ENCODE measurements around the gene ATRIP.
"Not testable (repeated sequence)": the region's sequence is repeated elsewhere in the genome, so short reads cannot be mapped to it uniquely, and the experiment has no call there.

The ATRIP gene

DNA sequence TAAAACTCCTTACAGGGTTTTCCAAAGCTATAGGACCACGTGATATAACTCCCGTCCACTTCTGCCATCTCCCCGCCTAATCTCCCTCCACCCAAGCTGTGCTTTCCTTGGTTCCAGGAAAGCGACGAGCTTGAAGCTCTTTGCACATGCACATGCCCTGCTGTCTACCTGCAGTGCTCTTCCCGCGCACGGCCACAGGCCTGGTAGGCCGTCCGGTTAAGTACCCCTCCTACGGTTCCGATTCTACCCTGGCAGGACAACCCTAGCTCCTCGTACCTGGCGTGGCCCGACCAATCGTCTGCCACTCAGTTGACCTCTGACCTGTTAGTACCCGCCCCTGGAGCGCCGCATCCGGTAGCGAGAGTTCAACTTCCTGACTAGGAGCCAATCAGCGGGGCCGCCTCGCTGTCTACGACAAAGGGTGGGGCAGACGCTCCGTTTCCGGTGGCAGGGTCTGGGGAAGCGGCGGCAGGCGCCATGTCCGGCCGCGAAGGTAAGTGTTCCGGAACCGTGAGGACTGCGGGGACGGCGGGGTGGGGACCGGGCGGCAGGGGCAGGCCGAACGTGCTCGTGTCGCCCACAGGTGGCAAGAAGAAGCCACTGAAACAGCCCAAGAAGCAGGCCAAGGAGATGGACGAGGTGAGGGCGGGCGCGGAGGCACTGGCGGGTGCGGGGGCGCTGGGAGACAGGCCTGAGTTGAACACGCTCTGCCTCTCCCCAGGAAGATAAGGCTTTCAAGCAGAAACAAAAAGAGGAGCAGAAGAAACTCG is 6.5 kb upstream of the ATRIP start, which contains the start of the genes CCDC51 and TMA7:
CCDC51 (minus strand) TSS at position 300 of the 770 bp plus-strand sequence. CDS start 4,991 bp downstream, outside the sequence.
TMA7 (plus strand) TSS at position 438 of the 770 bp plus-strand sequence; CDS start at position 478, 40 bp downstream.
- DNase-seq, result peak; percentile 98

DNA sequence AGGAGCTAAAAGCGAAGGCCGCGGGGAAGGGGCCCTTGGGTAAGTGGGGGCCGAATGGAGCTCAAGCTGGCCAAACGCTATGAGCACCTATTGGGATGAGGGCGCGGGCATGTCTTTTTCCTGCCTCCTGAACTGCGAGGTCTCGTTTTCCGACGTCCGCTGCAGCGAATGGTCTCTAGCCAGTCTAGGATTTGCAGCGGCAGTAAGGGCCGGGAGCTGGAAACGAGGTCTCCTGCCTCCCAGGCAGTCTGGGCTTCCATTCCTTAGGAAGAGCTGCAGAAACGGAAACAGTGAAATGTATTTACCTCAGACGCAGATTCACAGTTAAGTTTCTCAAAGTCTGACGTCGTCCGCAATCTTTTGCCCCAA is 6.0 kb upstream of the ATRIP start:
- DNase-seq, result peak; percentile 32

DNA sequence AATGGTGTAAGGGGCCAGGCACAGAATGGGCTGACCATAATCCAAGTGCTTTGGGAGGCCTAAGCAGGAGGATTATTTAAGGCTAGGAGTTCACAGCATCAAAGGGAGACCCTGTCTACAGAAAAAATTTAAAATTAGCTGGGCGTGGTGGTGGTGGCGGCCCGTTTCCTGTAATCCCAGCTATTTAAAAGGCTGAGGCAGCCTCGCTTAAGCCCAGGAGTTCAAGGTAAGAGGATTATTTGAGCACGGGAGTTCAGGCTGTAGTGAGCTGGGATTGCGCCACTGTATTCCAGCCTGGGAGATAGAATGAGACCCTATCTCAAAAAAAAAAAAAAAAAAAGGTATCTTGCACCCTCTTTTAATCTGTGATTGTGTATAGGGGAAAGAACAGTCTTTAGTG is 4.6 kb upstream of the ATRIP start:
- DNase-seq, result no peak

DNA sequence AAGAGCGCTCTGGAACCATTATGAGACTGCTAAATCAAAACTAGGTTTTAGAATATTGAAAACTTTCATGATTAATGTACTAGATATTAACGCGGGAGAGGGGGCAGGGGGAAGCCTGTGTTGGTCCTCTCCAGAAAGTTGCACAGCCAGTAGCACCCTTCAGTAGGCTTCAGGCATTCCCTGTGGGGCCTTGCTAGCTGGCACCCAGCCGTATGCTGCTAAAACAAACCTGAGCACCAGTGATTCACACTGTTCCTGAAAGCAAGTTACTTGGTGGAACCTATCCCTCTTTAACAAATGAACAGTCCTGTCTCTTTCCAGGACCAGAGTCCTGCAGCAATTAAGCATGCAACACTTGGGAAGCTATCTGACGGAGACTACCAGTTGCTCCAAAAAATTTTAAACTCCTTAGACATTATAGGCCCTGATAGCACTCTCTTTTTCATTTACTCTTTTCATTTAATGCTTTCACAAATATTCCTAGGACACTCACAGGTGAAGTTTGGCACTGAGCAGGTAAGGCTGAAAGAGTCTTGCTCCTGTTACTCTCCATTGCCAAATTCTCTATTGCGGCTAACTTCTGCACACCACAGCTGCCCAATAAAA is 1.2 kb upstream of the ATRIP start:
- DNase-seq, result no peak

DNA sequence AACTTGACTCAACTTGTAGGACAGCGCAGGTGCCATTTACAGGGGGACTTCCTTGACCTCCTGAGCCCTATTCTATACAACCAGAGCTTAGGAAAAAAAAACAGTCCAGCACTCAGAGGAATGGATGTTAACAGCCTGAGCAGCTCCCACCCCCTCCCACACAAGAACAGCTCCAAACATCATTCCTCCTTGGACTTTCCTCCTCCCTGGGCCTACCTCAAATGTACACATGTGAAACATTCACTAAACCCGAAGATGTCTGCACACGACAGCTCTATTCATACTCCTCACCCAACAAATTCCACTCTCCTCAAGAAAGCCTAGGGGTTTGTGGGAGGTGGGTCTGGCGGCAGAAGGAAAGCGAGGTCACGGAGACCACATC is 503 bp upstream of the ATRIP start:
- DNase-seq, result peak; percentile 14

DNA sequence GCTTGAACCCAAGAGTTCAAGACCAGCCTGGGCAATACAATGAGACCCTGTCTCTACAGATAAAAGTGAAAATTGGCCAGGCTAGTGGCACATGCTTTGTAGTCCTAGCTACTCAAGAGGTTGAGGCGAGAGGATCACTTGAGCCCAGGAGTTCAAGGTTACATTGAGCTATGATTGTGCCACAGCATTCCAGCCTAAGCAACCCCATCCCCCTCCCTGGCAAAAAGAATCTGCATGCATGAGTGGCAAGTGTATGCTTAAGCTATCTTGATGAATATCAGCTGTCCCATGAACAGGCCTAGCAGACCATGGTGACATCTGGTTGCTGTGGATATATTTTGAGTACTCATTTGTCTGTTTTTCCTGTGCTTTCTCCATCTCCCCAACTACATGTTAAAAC is 4.7 kb downstream of the ATRIP start:
- no peak for DNase-seq

DNA sequence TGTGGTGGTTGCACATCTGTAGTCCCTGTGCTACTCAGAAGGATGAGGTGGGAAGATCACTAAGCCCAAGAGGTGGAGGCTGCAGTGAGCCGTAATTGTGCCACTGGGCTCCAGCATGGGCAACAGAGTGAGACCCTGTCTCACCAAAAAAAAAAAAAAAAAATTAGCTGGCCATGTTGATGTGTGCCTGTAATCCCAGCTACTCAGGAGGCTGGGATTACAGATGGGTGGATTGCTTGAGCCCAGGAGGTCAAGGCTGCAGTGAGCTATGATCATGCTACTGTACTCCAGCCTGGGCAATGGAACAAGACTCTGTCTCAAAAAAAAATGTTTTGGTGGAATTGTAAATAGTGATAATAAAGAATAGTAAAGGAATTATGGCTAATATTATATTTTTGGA is 9.9 kb downstream of the ATRIP start:
- no peak for DNase-seq

DNA sequence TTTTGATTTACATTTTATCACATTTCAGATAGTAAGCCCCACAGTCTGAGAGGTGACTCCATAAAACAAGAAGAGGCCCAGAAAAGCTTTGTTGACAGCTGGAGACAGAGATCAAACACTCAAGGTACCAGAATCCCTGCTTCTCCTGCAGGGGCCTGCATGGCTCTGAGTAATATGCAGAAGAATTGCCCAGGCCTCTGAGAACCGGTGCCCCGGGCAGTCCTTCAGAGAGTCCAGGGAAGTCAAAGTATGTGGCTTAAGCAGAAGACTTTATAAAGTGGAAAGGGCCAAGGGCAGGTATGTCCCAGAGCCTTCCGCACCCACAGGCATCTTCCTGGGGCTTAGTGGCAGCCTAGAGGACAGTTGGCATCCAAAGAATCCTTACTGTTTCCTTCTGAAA is 12.8 kb downstream of the ATRIP start:
- DNase-seq, result no peak

DNA sequence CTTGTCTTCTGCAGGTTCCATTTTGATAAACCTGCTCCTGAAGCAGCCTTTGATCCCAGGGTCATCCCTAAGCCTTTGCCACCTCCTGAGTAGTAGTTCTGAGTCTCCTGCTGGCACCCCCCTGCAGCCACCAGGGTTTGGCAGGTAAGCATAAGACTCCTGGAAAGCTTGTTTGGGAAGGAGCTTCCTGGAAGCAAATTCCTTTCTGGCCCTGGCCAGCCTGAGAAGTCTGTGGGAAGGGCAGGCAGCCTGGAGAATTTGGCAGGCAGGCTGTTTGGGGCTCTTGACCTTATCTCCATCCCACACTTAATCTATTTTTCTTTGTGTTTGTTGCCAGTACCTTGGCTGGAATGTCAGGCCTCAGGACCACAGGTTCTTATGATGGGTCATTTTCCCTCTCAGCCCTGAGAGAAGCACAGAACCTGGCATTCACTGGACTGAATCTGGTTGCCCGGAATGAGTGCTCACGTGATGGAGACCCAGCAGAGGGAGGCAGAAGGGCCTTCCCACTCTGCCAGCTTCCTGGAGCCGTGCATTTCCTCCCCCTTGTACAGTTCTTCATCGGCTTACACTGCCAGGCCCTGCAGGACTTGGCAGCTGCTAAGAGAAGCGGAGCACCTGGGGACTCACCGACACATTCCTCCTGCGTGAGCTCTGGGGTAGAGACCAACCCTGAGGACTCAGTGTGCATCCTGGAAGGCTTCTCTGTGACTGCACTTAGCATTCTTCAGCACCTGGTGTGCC is 13.4 kb downstream of the ATRIP start:
- DNase-seq, result no peak

DNA sequence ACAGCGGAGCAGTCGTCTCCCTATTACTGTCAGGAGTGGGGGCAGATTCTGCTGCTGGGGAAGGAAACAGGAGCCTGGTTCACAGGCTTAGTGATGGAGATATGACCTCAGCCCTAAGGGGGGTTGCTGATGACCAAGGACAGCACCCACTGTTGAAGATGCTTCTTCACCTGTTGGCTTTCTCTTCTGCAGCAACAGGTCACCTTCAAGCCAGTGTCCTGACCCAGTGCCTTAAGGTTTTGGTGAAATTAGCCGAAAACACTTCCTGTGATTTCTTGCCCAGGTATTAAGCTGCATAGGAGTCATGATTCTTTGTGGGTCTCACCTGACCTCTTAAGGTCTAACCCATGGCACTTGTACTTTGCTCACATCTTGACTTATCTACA is 14.0 kb downstream of the ATRIP start:
- DNase-seq, result no peak

DNA sequence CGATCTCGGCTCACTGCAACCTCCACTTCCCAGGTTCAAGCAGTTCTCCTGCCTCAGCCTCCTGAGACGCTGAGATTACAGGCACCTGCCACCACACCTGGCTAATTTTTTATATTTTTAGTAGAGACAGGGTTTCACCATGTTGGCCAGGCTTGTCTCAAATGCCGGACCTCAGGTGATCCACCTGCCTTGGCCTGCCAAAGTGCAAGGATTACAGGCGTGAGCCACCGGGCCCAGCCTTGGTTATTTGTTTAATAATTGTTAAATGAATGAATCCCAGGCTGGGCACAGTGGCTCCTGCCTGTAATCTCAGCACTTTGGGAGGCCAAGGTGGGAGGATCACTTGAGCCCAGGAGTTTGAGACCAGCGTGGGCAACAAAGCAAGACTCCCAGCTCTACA is 15.2 kb downstream of the ATRIP start:
- not testable (repeated sequence) for DNase-seq

DNA sequence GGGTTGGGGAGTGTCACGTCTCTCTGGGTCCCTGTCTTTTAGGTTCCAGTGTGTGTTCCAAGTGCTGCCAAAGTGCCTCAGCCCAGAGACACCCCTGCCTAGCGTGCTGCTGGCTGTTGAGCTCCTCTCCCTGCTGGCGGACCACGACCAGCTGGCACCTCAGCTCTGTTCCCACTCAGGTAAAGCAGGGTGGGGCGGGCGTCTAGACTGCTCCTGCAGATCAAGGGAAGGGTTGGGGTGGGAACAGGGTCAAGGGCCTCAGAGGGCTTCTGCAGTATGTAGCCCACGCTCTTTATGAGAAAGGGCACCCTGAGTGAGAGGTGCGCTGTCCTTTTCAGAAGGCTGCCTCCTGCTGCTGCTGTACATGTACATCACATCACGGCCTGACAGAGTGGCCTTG is 17.2 kb downstream of the ATRIP start:
- DNase-seq, result no peak

DNA sequence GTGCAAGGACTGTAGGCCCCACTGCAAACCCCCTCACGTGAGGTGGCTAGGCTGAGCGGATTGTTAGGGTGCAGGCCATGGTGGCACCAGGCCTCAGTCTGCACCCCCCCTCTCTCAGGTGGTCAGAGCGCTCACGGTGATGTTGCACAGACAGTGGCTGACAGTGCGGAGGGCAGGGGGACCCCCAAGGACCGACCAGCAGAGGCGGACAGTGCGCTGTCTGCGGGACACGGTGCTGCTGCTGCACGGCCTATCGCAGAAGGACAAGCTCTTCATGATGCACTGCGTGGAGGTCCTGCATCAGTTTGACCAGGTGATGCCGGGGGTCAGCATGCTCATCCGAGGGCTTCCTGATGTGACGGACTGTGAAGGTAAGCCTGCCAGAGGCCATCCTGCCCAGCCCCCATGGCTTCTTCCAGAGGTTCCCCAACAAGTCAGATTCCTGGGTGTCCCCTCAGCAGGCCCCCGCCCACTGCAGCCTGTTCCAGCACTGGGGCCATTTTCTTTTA is 18.2 kb downstream of the ATRIP start:
- DNase-seq, result no peak

DNA sequence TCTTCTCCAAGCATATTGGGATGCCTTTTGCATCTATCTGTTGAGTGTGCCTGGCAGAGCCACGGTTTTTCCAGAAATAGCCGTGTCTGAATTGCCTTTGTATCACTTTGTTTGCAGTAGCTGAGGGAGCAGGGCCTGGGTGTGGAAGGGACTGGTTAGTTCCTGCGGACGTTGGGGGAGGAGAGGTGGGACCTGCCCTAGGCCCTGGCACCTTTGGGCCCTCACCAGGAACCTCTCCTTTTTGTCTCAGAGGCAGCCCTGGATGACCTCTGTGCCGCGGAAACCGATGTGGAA is 18.6 kb downstream of the ATRIP start:
- no peak for DNase-seq

DNA sequence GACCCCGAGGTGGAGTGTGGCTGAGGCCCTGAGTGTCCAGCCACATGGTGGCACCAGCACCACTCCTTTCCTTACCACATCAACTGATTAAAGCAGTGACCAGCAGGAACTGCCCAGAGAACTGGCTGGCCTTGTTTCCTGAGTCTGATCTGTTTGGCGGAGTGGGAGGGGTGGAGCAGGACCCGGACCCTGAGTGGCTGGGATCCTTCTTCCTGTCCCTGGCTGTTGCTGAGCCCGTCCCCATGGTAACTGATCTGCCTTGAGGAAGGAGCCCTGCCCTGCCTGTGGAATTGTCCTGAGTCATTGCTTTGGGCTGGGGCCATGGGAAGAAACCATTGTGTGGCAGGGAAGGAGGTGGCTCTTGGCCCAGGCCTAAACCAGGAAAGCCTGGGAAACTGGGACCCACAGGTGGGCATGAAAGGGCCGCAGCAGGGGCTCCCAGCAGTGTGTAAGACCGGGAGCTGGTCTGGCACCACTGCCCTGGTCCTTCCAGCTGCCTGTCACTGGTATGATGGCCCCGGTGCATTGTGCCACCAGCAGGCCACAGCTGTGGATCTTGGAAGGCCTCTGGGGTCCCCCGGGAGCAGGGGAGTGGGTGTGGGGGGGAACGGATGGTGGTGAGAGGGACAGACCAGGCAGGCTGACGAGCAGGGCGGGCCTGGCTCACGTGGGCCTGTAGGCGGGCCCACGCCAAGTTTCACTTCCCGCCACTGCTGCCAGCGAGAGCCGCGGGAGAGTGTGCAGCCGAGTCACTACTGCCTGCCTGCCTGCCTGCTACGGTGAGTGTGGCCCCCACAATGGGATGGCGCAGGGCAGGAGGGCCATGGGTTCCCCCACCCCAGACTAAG is 19.2 kb downstream of the ATRIP start:
- peak; percentile 95 for DNase-seq

DNA sequence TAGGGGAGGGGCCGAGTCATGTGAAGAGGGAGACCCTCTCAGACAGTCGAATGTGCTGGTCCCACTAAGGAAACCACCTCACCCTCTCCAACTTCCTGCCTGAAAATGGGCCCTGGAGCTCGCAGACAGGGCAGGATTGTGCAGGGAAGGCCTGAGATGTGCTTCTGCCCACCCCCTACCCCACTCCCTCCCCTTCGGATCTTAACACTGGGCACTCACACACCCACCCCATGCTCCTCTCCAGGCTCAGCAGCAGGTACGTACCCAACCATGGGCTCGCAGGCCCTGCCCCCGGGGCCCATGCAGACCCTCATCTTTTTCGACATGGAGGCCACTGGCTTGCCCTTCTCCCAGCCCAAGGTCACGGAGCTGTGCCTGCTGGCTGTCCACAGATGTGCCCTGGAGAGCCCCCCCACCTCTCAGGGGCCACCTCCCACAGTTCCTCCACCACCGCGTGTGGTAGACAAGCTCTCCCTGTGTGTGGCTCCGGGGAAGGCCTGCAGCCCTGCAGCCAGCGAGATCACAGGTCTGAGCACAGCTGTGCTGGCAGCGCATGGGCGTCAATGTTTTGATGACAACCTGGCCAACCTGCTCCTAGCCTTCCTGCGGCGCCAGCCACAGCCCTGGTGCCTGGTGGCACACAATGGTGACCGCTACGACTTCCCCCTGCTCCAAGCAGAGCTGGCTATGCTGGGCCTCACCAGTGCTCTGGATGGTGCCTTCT is 20.0 kb downstream of the ATRIP start:
- DNase-seq, result peak; percentile 29

DNA sequence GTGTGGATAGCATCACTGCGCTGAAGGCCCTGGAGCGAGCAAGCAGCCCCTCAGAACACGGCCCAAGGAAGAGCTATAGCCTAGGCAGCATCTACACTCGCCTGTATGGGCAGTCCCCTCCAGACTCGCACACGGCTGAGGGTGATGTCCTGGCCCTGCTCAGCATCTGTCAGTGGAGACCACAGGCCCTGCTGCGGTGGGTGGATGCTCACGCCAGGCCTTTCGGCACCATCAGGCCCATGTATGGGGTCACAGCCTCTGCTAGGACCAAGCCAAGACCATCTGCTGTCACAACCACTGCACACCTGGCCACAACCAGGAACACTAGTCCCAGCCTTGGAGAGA is 20.5 kb downstream of the ATRIP start:
- no peak for DNase-seq

DNA sequence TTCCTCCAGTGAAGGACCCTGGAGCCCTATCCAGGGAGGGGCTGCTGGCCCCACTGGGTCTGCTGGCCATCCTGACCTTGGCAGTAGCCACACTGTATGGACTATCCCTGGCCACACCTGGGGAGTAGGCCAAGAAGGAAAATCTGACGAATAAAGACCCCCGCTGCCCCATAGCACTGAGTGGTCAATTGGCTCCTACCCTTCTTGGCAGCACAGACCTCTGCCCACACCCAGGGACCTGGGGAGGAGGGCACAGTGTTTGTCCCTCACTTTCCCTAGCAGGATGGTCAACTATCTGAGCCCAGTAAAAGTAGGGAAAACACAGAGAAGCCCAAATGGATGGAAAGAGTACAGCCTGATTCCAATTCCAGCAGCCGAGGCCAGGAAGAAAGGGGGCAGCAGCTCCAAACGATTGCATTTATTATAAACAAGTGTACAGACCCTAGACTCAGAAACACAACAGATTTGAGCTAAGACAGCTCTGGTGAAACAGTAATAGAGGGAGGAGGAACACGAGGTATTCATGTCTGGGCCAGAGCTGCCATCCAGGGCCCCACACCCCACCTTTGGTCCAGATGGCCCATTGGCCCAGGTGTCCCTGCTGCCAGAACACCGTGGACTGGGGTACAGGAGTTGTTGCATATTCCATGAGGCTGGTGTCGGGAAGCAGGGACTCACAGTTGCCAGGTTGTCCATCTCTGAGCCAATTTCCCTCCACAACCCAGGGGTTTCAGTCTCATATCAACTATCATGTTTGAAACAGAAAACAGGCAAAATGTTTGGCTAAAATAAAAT is 21.1 kb downstream of the ATRIP start:
- no peak for DNase-seq

DNA sequence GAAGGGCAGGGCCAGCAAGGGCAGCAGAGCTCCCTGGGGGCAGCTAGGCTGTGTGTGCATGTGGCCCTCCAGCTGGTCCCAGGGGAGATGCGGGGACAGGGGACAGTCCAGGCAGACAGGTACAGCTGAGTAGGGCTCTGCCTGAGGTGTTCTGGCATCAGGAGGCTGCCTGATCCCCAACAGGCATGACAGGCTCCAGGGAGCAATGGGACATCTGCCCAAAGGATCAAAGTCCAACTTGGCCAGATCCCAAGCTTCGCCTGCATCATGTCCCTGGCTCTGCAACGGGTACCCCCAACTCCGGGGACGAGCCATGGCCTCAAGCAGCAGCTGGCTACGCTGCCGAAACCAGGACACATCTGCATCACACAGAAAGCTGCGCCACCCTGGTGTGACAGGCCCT is 21.8 kb downstream of the ATRIP start:
- DNase-seq, result no peak

DNA sequence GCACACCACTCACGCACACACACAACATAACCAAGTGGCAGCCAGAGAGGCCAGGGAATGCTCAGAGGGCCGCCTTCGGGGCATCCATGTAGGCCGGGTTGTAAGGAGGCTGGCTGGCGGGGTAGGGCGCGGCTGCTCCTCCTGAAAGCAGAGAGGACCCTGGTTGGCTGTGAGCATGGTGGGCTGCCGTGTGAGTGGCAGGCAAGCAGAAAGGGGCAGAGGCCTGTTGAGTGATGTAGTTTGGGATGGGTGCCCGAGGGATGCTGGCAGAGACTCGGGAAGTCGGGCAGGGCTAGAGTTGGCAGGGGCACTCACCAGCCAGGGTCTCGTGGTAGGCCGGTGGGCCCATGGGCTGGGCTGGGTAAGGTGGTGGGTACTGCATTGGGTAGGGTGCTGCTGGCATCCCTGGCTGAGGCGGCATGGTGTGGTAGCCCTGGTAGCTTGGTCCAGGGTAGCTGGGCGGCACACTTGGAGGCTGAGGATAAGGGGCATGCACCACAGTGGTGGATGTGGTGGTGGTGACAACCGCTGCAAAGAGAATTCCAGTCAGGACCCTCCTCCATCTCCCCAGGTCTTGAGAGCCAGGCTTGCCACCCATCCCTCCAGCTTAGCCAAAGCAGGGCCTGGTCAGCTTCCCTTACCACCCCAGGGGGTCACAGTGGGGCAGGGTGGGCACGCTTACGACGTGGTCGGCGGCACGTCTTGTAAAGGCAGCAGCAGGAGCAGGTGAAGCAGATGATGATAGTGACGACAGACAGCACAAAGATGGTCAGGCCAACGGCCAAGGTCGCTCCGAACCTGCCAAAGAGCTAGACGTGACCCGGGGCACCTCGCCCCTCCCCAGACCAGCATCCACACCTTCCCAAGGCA is 22.7 kb downstream of the ATRIP start:
- DNase-seq, result no peak

DNA sequence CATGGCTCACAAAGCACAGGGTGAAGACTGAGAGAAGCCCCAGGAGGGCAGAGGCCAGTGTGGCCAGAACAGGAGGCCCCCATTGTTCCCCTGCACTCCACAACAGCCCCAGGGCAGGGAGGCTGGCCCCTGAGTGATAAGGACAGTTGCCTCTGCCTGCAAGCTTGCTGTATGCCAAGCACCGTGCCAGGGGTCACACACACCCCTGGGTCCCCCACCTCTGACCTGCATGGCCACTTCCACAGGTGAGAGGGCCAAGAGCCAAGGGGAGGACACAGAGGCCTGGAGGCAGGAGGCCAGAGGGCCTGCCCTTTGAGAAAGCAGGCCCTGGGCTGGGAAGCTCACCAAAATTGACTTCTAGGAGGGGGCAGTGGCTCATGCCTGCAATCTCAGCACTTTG is 23.7 kb downstream of the ATRIP start:
- peak; percentile 30 for DNase-seq
